ENCODE results near the gene MPC1. TPM values are rescaled to one million over a fixed set of nuclear protein-coding genes. Genes with fewer than 3 reads are reported as not detected.

MPC1 gene
- total and polyA plus RNA-seq, 8 donors = 36.5 to 56.7 (median 42.8) TPM

- H3K9me3 ChIP-seq = no peaks in the 10 kb centered on the region
- DNase-seq = no peak
- ATAC-seq = no peak
- no peaks in the 10 kb centered on the region for H3K27me3 ChIP-seq
- no peaks in the 10 kb centered on the region for H3K36me3 ChIP-seq
- H3K27ac ChIP-seq = no peak overlapping the region
- peaks cover 0 to 4% of the 10 kb centered on the region in 2 donors for H3K4me1 ChIP-seq
- intact Hi-C loops (cut with DNase I) = no loop called here
- TF ChIP-seq CTCF (IDR thresholded peaks at IDR 0.05) = no peak
- H3K4me3 ChIP-seq = no peak overlapping the region
Measured at GRCh38 chr6:166377721-166378120, 5.0 kb downstream of the MPC1 start.

GRCh38 chr6:166375013-166375412 is 7.7 kb downstream of the MPC1 start:
- H3K36me3 ChIP-seq = no peaks in the 10 kb centered on the region
- H3K4me1 ChIP-seq = peaks cover 0 to 4% of the 10 kb centered on the region in 2 donors
- intact Hi-C loops (cut with DNase I) = no loop called here
- H3K4me3 ChIP-seq = no peak overlapping the region
- TF ChIP-seq CTCF (IDR thresholded peaks at IDR 0.05) = no peak
- H3K27me3 ChIP-seq = no peaks in the 10 kb centered on the region
- DNase-seq (no peak), ATAC-seq (no peak)
- H3K9me3 ChIP-seq = no peaks in the 10 kb centered on the region
- no peak overlapping the region for H3K27ac ChIP-seq

- no peaks in the 10 kb centered on the region for H3K9me3 ChIP-seq
Measured at GRCh38 chr6:166370489-166370888, 12.3 kb downstream of the MPC1 start.

GRCh38 chr6:166369782-166370181 is 13.0 kb downstream of the MPC1 start:
- H3K9me3 ChIP-seq = no peaks in the 10 kb centered on the region
- ATAC-seq = no peak
- no peaks in the 10 kb centered on the region for H3K27me3 ChIP-seq
- no peaks in the 10 kb centered on the region for H3K4me1 ChIP-seq
- no peak overlapping the region for H3K4me3 ChIP-seq
- H3K27ac ChIP-seq = no peak overlapping the region
- TF ChIP-seq CTCF (IDR thresholded peaks at IDR 0.05) = no peak
- H3K36me3 ChIP-seq = peaks cover 0 to 22% of the 10 kb centered on the region in 2 donors
- no peak for DNase-seq
- intact Hi-C loops (cut with DNase I) = no loop called here

More at GRCh38 chr6:166370489-166370888, 12.3 kb downstream of the MPC1 start:
- no peak for TF ChIP-seq CTCF (IDR thresholded peaks at IDR 0.05)
- intact Hi-C loops (cut with DNase I) = no loop called here
- H3K4me1 ChIP-seq = no peaks in the 10 kb centered on the region
- H3K36me3 ChIP-seq = peaks cover 0 to 14% of the 10 kb centered on the region in 2 donors
- H3K27me3 ChIP-seq = no peaks in the 10 kb centered on the region
- H3K4me3 ChIP-seq = no peak overlapping the region
- DNase-seq (no peak), ATAC-seq (no peak)
- no peak overlapping the region for H3K27ac ChIP-seq

- ATAC-seq (no peak), DNase-seq (no peak)
- intact Hi-C loops (cut with DNase I) = no loop called here
- no peak for TF ChIP-seq CTCF (IDR thresholded peaks at IDR 0.05)
- no peaks in the 10 kb centered on the region for H3K4me1 ChIP-seq
- H3K4me3 ChIP-seq = no peak overlapping the region
- peaks cover 0 to 44% of the 10 kb centered on the region in 2 donors for H3K36me3 ChIP-seq
- no peaks in the 10 kb centered on the region for H3K9me3 ChIP-seq
- H3K27ac ChIP-seq = no peak overlapping the region
- no peaks in the 10 kb centered on the region for H3K27me3 ChIP-seq
Measured at GRCh38 chr6:166366921-166367320, 15.8 kb downstream of the MPC1 start.

All from left lung (tissue), 10 donors.